WTC11 (cell line): ENCODE data around the gene SLC22A8. TPM values are rescaled to one million over a fixed set of nuclear protein-coding genes. Genes with fewer than 3 reads are reported as not detected.

Experiments
- ATAC-seq: fragments of 200-7000 bp; cut with Tn5 transposase; 2 replicates; pipeline ENCODE4 v1.10.0; 2021; ENCODE audit warnings: mild to moderate bottlenecking, moderate library complexity
- CTCF ChIA-PET: fragments of 300-600 bp; sonication (Branson Sonifier 250); formaldehyde crosslinking; loops from one replicate; lab custom pipeline; 2021; ENCODE audit warnings: antibody characterized with exemption; lab: Charles Lee
- POLR2A ChIA-PET: fragments of 350-600 bp; sonication (Branson Sonifier 250); formaldehyde crosslinking; loops from one replicate; lab custom pipeline; 2021; ENCODE audit warnings: antibody characterized with exemption; lab: Charles Lee
- DNase-seq: peaks from one replicate; pipeline ENCODE4 v3.0.0; 2021; ENCODE audit warnings: low spot score
- H3K27ac Mint-ChIP-seq: 2 replicates; pipeline ENCODE4 v1.8.0; 2021; ENCODE audit warnings: mixed read lengths
- H3K27me3 Mint-ChIP-seq: 2 replicates; pipeline ENCODE4 v1.8.0; 2021; ENCODE audit warnings: low read depth, mild to moderate bottlenecking, moderate library complexity, mixed read lengths
- H3K36me3 Mint-ChIP-seq: 2 replicates; pipeline ENCODE4 v1.8.0; 2021; ENCODE audit warnings: mixed read lengths
- H3K4me1 Mint-ChIP-seq: 2 replicates; pipeline ENCODE4 v1.8.0; 2022; ENCODE audit warnings: mixed read lengths
- H3K4me3 Mint-ChIP-seq: 2 replicates; pipeline ENCODE4 v1.8.0; 2021; ENCODE audit warnings: mild to moderate bottlenecking, moderate library complexity, mixed read lengths
- H3K9me3 Mint-ChIP-seq: 2 replicates; pipeline ENCODE4 v1.8.0; 2021; ENCODE audit warnings: mixed read lengths
- ATF1 ChIP-seq: sonication (generic); formaldehyde crosslinking; IDR thresholded peaks from 2 replicates; pipeline ENCODE4 v1.8.1; 2023; ENCODE audit warnings: mild to moderate bottlenecking, moderate library complexity, missing genetic modification reagents
- ATF3 ChIP-seq: sonication (generic); formaldehyde crosslinking; conservative IDR thresholded peaks from 2 replicates; pipeline ENCODE4 v1.8.1; 2022; ENCODE audit warnings: mild to moderate bottlenecking, missing genetic modification reagents
- E2F1 ChIP-seq: sonication (generic); formaldehyde crosslinking; IDR thresholded peaks from 2 replicates; pipeline ENCODE4 v1.8.0; 2022; ENCODE audit warnings: mild to moderate bottlenecking, missing genetic modification reagents
- E2F5 ChIP-seq: sonication (generic); formaldehyde crosslinking; IDR thresholded peaks from 2 replicates; pipeline ENCODE4 v1.8.1; 2022; ENCODE audit warnings: mild to moderate bottlenecking, moderate library complexity, missing genetic modification reagents
- FOXP1 ChIP-seq: sonication (generic); formaldehyde crosslinking; IDR thresholded peaks from 2 replicates; pipeline ENCODE4 v1.8.0; 2022; ENCODE audit warnings: missing genetic modification reagents, mild to moderate bottlenecking, moderate library complexity, borderline replicate concordance
- FOXP4 ChIP-seq: sonication (generic); formaldehyde crosslinking; IDR thresholded peaks from 2 replicates; pipeline ENCODE4 v1.8.0; 2022; ENCODE audit warnings: mild to moderate bottlenecking, missing genetic modification reagents
- GTF2I ChIP-seq: fragments of 250-450 bp; sonication (Bioruptor Pico); conservative IDR thresholded peaks from 2 replicates; pipeline ENCODE4 v1.4.0; 2021; ENCODE audit warnings: mild to moderate bottlenecking
- JAZF1 ChIP-seq: fragments of 250-450 bp; sonication (Bioruptor Pico); IDR thresholded peaks from 2 replicates; pipeline ENCODE4 v1.9.0; 2021; ENCODE audit warnings: moderate library complexity, mild to moderate bottlenecking, inconsistent platforms
- NFATC4 ChIP-seq: fragments of 250-450 bp; sonication (Bioruptor Pico); IDR thresholded peaks from 2 replicates; pipeline ENCODE4 v1.9.0; 2021; ENCODE audit warnings: mild to moderate bottlenecking
- NFYB ChIP-seq: sonication (generic); formaldehyde crosslinking; conservative IDR thresholded peaks from 2 replicates; pipeline ENCODE4 v1.8.0; 2022; ENCODE audit warnings: low read depth, missing genetic modification reagents
- NR1H2 ChIP-seq: sonication (generic); formaldehyde crosslinking; IDR thresholded peaks from 2 replicates; pipeline ENCODE4 v1.9.0; 2021; ENCODE audit warnings: mild to moderate bottlenecking, moderate library complexity, missing genetic modification reagents
- SMAD3 ChIP-seq: sonication (generic); formaldehyde crosslinking; IDR thresholded peaks from 2 replicates; pipeline ENCODE4 v1.8.0; 2022; ENCODE audit warnings: missing genetic modification reagents, mild to moderate bottlenecking, borderline replicate concordance
- STAT6 ChIP-seq: sonication (generic); formaldehyde crosslinking; conservative IDR thresholded peaks from 2 replicates; pipeline ENCODE4 v1.8.1; 2023; ENCODE audit warnings: mild to moderate bottlenecking, low read depth, missing genetic modification reagents, moderate library complexity
- TEAD1 ChIP-seq: sonication (generic); formaldehyde crosslinking; IDR thresholded peaks from 2 replicates; pipeline ENCODE4 v1.8.0; 2022; ENCODE audit warnings: mild to moderate bottlenecking, missing genetic modification reagents
- TP53 ChIP-seq: sonication (generic); formaldehyde crosslinking; IDR thresholded peaks from 2 replicates; pipeline ENCODE4 v1.8.1; 2023; ENCODE audit warnings: mild to moderate bottlenecking, missing genetic modification reagents
- USF1 ChIP-seq: sonication (generic); formaldehyde crosslinking; IDR thresholded peaks from 2 replicates; pipeline ENCODE4 v1.8.0; 2022; ENCODE audit warnings: mild to moderate bottlenecking, missing genetic modification reagents
- USF2 ChIP-seq: sonication (generic); formaldehyde crosslinking; IDR thresholded peaks from 2 replicates; pipeline ENCODE4 v1.8.1; 2023; ENCODE audit warnings: mild to moderate bottlenecking, missing genetic modification reagents, moderate library complexity
- ZNF263 ChIP-seq: sonication (generic); formaldehyde crosslinking; IDR thresholded peaks from 2 replicates; pipeline ENCODE4 v1.8.1; 2022; ENCODE audit warnings: low read depth, mild to moderate bottlenecking, moderate library complexity, missing genetic modification reagents
- ZNF317 ChIP-seq: sonication (generic); formaldehyde crosslinking; IDR thresholded peaks from 2 replicates; pipeline ENCODE4 v1.8.1; 2023; ENCODE audit warnings: low read depth, mild to moderate bottlenecking, moderate library complexity, missing genetic modification reagents, borderline replicate concordance
- ZNF671 ChIP-seq: fragments of 250-450 bp; sonication (Bioruptor Pico); IDR thresholded peaks from 2 replicates; pipeline ENCODE4 v1.8.0; 2021; ENCODE audit warnings: mild to moderate bottlenecking
- total RNA-seq: library from RNA; stranded (reverse); gene quantifications from 3 replicates; pipeline ENCODE4 v1.2.3, GENCODE V29; 2021

SLC22A8 gene
- total RNA-seq, 1 experiment from 2014 or later, result not detected

- no peak for TF ChIP-seq E2F5 (CRISPR knock-in tag)
- TF ChIP-seq ATF3 (CRISPR knock-in tag), result no peak
- TF ChIP-seq JAZF1 (CRISPR knock-in tag), result no peak
- TF ChIP-seq FOXP4 (CRISPR knock-in tag), result no peak
- TF ChIP-seq ZNF671 (CRISPR knock-in tag), result no peak
Observed at GRCh38 chr11:62957147-62957546, 58.5 kb downstream of the SLC22A8 start (continued).

- no peak overlapping the region for H3K27ac Mint-ChIP-seq
- no peak overlapping the region for H3K4me3 Mint-ChIP-seq
- no peaks in the 10 kb centered on the region for H3K36me3 Mint-ChIP-seq
- H3K9me3 Mint-ChIP-seq, result no peaks in the 10 kb centered on the region
- DNase-seq, result no peak
- ChIA-PET CTCF (no interaction called here), POLR2A (no interaction called here)
- peak; percentile 47 for ATAC-seq
- peak; percentile 75 for TF ChIP-seq USF2 (CRISPR knock-in tag)
- TF ChIP-seq ZNF317 (CRISPR knock-in tag), result no peak
- TF ChIP-seq USF1 (CRISPR knock-in tag), result 0 out of 2 replicates have a peak, but pooled peaks have one; percentile 42
- TF ChIP-seq NFYB (CRISPR knock-in tag), result 0 out of 2 replicates have a peak, but pooled peaks have one; percentile 12
- peaks cover 8% of the 10 kb centered on the region for H3K4me1 Mint-ChIP-seq
- H3K27me3 Mint-ChIP-seq, result no peaks in the 10 kb centered on the region; the same call in 1 of the 2 replicates
Observed at GRCh38 chr11:62954478-62954877, 61.2 kb downstream of the SLC22A8 start.

GRCh38 chr11:62953811-62954210 lies 61.8 kb downstream of the SLC22A8 start:
- H3K36me3 Mint-ChIP-seq, result no peaks in the 10 kb centered on the region
- peaks cover 2% of the 10 kb centered on the region; the same call in 1 of the 2 replicates for H3K27me3 Mint-ChIP-seq
- no peak for DNase-seq
- no peak overlapping the region for H3K4me3 Mint-ChIP-seq
- TF ChIP-seq TP53 (CRISPR knock-in tag) (no peak), GTF2I (CRISPR knock-in tag) (no peak), STAT6 (CRISPR knock-in tag) (no peak), NR1H2 (no peak), TEAD1 (CRISPR knock-in tag) (no peak), SMAD3 (no peak), ZNF263 (CRISPR knock-in tag) (no peak), ATF1 (CRISPR knock-in tag) (no peak), E2F1 (CRISPR knock-in tag) (no peak), NFATC4 (CRISPR knock-in tag) (no peak), FOXP1 (no peak)
- H3K4me1 Mint-ChIP-seq, result peaks cover 8% of the 10 kb centered on the region
- no peaks in the 10 kb centered on the region for H3K9me3 Mint-ChIP-seq
- ChIA-PET CTCF (no interaction called here), POLR2A (no interaction called here)
- no peak overlapping the region for H3K27ac Mint-ChIP-seq
- no peak for ATAC-seq
